GM23338 (cell line): ENCODE results near the gene RO60. TPM values are rescaled to one million over a fixed set of nuclear protein-coding genes. Genes with fewer than 3 reads are reported as not detected.
A peak's percentile ranks its signal among the peaks of the same experiment; 100 is the strongest.

Source experiments
- ATAC-seq: fragments of 200-7000 bp; cut with Tn5 transposase; 3 replicates; pipeline ENCODE4 v1.9.1; 2020
- DNase-seq: peaks from one replicate; pipeline ENCODE4 v3.0.0-alpha.2; 2015; ENCODE audit warnings: low spot score
- H2AFZ ChIP-seq: fragments of 200-600 bp; sonication (generic); 2 replicates; pipeline ENCODE4 v1.8.0; 2016; ENCODE audit warnings: antibody characterized with exemption, mild to moderate bottlenecking, moderate library complexity
- H3F3A ChIP-seq: fragments of 200-600 bp; sonication (generic); replicated peaks from 2 replicates; pipeline ENCODE4 v1.8.0; 2017; ENCODE audit warnings: antibody characterized with exemption, mixed run types, low read depth
- H3K27ac ChIP-seq: fragments of 200-600 bp; sonication (generic); 2 replicates; pipeline ENCODE4 v1.6.1; 2016; ENCODE audit warnings: low read depth
- H3K27me3 ChIP-seq: fragments of 200-600 bp; sonication (generic); 2 replicates; pipeline ENCODE4 v1.8.0; 2016; ENCODE audit warnings: mild to moderate bottlenecking, mixed run types, moderate library complexity; ENCODE audit not compliant: insufficient read depth
- H3K36me3 ChIP-seq: fragments of 200-600 bp; sonication (generic); 2 replicates; pipeline ENCODE4 v1.8.0; 2016; ENCODE audit warnings: mild to moderate bottlenecking; ENCODE audit not compliant: insufficient read depth
- H3K4me1 ChIP-seq: fragments of 200-600 bp; sonication (generic); 2 replicates; pipeline ENCODE4 v1.8.0; 2016; ENCODE audit warnings: mild to moderate bottlenecking, moderate library complexity; ENCODE audit not compliant: insufficient read depth
- H3K4me2 ChIP-seq: fragments of 200-600 bp; sonication (generic); 2 replicates; pipeline ENCODE4 v1.7.1; 2017; ENCODE audit warnings: mixed run types
- H3K4me3 ChIP-seq: fragments of 200-600 bp; sonication (generic); 2 replicates; pipeline ENCODE4 v1.6.1; 2016; ENCODE audit warnings: mixed run types
- H3K79me2 ChIP-seq: fragments of 200-600 bp; sonication (generic); replicated peaks from 2 replicates; pipeline ENCODE4 v1.8.0; 2017; ENCODE audit warnings: mild to moderate bottlenecking; ENCODE audit not compliant: insufficient read depth
- H3K9me2 ChIP-seq: fragments of 200-600 bp; sonication (generic); 2 replicates; pipeline ENCODE4 v1.8.0; 2017; ENCODE audit not compliant: insufficient read depth
- H4K20me1 ChIP-seq: fragments of 200-600 bp; sonication (generic); replicated peaks from 2 replicates; pipeline ENCODE4 v1.8.0; 2017; ENCODE audit warnings: mild to moderate bottlenecking; ENCODE audit not compliant: insufficient read depth
- H3K27ac Mint-ChIP-seq: 2 replicates; pipeline ENCODE4 v1.8.0; 2020; ENCODE audit warnings: inconsistent platforms, mild to moderate bottlenecking, moderate library complexity, mixed read lengths
- H3K27me3 Mint-ChIP-seq: 3 replicates; pipeline ENCODE4 v1.8.0; 2022; ENCODE audit warnings: low read depth, mild to moderate bottlenecking, moderate library complexity, mixed read lengths, inconsistent platforms; ENCODE audit not compliant: insufficient read depth, poor library complexity
- H3K36me3 Mint-ChIP-seq: 3 replicates; pipeline ENCODE4 v1.8.0; 2021; ENCODE audit warnings: low read depth, mild to moderate bottlenecking, inconsistent platforms, moderate library complexity, mixed read lengths
- H3K4me1 Mint-ChIP-seq: 3 replicates; pipeline ENCODE4 v1.8.0; 2020; ENCODE audit warnings: mild to moderate bottlenecking, inconsistent platforms, mixed read lengths
- H3K4me3 Mint-ChIP-seq: 3 replicates; pipeline ENCODE4 v1.8.0; 2021; ENCODE audit warnings: moderate library complexity, mild to moderate bottlenecking, inconsistent platforms, mixed read lengths
- H3K9me3 Mint-ChIP-seq: 3 replicates; pipeline ENCODE4 v1.8.0; 2020; ENCODE audit warnings: moderate library complexity, mild to moderate bottlenecking, inconsistent platforms, mixed read lengths
- EZH2phosphoT487 ChIP-seq: fragments of 200-600 bp; sonication (generic); IDR thresholded peaks from one replicate; pipeline ENCODE4 v1.8.1; 2018; ENCODE audit warnings: antibody characterized with exemption; ENCODE audit not compliant: unreplicated experiment
- STAT1 ChIP-seq: IDR thresholded peaks from one replicate; pipeline ENCODE4 v1.6.1; 2016; ENCODE audit warnings: antibody characterized with exemption; ENCODE audit not compliant: unreplicated experiment
- ZNF114 ChIP-seq: fragments of 250-450 bp; sonication (Bioruptor Pico); IDR thresholded peaks from 2 replicates; pipeline ENCODE4 v1.5.0; 2020; ENCODE audit warnings: mild to moderate bottlenecking, moderate library complexity
- ZNF331 ChIP-seq: fragments of 250-450 bp; sonication (Bioruptor Pico); IDR thresholded peaks from 2 replicates; pipeline ENCODE4 v1.5.0; 2020; ENCODE audit warnings: low read depth, mild to moderate bottlenecking, moderate library complexity
- polyA plus RNA-seq: library from polyadenylated mRNA; unstranded; fragments of >200 nt; fragmentation: Nextera tagmentation; extraction: Ambion mirVana; gene quantifications from 2 replicates; pipeline ENCODE4 v1.2.1, GENCODE V29; 2016
- total RNA-seq: library from RNA; depleted of rRNA; stranded (reverse); fragments of >200 nt; shearing (Covaris generic); gene quantifications from 2 replicates; pipeline ENCODE4 v1.2.3, GENCODE V29; 2014
- TF ChIP-seq, protein P1 (sequence below): IDR thresholded peaks from one replicate; pipeline ENCODE4 v1.6.1; 2018; ENCODE audit warnings: antibody characterized with exemption; ENCODE audit not compliant: unreplicated experiment
- TF ChIP-seq, protein P2 (sequence below), 2 experiments: fragments of 200-600 bp in 1 of 2; sonication (generic) in 1 of 2; conservative IDR thresholded peaks; 2 replicates each; pipeline versions ENCODE4 v1.5.1 to v1.6.1; 2016 to 2017; ENCODE audit warnings: antibody characterized with exemption in 2 of 2, low read depth in 2 of 2, mild to moderate bottlenecking in 2 of 2, moderate library complexity in 1 of 2
- TF ChIP-seq, protein P3 (sequence below): fragments of 250-450 bp; sonication (Bioruptor Pico); IDR thresholded peaks from 2 replicates; pipeline ENCODE4 v1.5.0; 2020; ENCODE audit warnings: mild to moderate bottlenecking, moderate library complexity

RO60 gene
- total and polyA plus RNA-seq, 2 experiments from 2014 or later = 103 to 130 TPM

DNA sequence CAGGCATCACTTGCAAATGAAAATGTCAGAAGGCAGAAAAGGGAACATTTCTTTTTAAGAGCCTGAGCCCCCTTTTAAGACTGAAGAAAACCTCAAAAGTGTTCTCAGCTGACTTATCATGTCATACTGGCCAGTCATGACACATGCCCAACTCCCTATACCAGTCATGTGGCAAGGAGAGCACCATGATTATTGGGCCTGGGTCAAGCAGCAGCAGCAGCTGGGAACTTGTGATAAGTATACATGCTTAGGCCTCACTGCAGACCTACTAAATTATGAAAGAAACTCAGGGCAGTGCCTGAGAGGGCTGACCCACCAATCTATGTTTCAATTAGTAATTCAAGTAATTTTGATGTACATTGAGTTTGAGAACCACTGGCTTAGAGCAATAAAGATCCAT, 8.6 kb downstream of the RO60 start (continued):
- TF ChIP-seq, protein P1, sequence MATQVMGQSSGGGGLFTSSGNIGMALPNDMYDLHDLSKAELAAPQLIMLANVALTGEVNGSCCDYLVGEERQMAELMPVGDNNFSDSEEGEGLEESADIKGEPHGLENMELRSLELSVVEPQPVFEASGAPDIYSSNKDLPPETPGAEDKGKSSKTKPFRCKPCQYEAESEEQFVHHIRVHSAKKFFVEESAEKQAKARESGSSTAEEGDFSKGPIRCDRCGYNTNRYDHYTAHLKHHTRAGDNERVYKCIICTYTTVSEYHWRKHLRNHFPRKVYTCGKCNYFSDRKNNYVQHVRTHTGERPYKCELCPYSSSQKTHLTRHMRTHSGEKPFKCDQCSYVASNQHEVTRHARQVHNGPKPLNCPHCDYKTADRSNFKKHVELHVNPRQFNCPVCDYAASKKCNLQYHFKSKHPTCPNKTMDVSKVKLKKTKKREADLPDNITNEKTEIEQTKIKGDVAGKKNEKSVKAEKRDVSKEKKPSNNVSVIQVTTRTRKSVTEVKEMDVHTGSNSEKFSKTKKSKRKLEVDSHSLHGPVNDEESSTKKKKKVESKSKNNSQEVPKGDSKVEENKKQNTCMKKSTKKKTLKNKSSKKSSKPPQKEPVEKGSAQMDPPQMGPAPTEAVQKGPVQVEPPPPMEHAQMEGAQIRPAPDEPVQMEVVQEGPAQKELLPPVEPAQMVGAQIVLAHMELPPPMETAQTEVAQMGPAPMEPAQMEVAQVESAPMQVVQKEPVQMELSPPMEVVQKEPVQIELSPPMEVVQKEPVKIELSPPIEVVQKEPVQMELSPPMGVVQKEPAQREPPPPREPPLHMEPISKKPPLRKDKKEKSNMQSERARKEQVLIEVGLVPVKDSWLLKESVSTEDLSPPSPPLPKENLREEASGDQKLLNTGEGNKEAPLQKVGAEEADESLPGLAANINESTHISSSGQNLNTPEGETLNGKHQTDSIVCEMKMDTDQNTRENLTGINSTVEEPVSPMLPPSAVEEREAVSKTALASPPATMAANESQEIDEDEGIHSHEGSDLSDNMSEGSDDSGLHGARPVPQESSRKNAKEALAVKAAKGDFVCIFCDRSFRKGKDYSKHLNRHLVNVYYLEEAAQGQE = no peak
- TF ChIP-seq EZH2phosphoT487 (no peak), STAT1 (no peak)

DNA sequence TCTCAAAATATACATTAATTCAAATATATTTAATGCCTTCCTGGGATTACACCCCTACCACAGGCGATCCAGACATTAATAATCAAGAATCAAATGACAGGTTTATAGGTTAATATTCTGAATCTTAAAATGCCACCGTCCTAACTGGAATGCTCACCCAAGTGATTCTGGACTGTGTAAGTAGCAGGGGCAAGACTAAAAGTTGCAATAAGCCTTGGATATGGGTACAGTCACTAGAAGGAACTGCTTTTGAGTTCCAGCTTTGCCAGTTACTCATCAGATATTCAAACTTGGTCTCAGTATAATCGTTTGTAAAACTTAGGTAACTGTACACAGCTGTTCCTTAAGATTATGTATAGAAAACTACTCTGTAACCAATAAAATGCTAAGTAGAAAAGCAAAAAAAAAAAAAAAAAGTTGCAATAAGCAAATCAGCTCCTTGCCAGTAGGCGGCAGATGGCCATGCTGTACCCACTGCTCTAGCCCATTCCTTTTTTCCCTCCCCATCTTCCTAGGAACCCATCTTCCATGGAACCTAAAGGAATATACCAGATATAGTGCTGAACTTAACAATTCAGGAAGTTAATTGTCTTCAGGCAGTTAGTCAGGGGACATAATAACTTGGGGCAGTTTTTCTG, 10.5 kb downstream of the RO60 start:
- peaks cover 11% of the 10 kb centered on the region; the same call in 2 of the 3 replicates for H3K36me3 Mint-ChIP-seq
- peaks cover 82% of the 10 kb centered on the region for H3K79me2 ChIP-seq
- H3K4me3 ChIP-seq = no peak overlapping the region
- no peaks in the 10 kb centered on the region for H3K27me3 ChIP-seq
- H2AFZ ChIP-seq = no peak overlapping the region
- peak; percentile 86 for ATAC-seq
- peaks cover 9% of the 10 kb centered on the region for H3K4me1 Mint-ChIP-seq
- TF ChIP-seq, protein P2, sequence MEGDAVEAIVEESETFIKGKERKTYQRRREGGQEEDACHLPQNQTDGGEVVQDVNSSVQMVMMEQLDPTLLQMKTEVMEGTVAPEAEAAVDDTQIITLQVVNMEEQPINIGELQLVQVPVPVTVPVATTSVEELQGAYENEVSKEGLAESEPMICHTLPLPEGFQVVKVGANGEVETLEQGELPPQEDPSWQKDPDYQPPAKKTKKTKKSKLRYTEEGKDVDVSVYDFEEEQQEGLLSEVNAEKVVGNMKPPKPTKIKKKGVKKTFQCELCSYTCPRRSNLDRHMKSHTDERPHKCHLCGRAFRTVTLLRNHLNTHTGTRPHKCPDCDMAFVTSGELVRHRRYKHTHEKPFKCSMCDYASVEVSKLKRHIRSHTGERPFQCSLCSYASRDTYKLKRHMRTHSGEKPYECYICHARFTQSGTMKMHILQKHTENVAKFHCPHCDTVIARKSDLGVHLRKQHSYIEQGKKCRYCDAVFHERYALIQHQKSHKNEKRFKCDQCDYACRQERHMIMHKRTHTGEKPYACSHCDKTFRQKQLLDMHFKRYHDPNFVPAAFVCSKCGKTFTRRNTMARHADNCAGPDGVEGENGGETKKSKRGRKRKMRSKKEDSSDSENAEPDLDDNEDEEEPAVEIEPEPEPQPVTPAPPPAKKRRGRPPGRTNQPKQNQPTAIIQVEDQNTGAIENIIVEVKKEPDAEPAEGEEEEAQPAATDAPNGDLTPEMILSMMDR (conservative IDR thresholded peaks at IDR 0.05; ENCODE audit: low read depth in 2 of 2) = peak; percentile 60 to 66
- no peak for TF ChIP-seq ZNF114 (CRISPR knock-in tag)
- no peak for TF ChIP-seq ZNF331 (CRISPR knock-in tag)
- TF ChIP-seq, protein P3, sequence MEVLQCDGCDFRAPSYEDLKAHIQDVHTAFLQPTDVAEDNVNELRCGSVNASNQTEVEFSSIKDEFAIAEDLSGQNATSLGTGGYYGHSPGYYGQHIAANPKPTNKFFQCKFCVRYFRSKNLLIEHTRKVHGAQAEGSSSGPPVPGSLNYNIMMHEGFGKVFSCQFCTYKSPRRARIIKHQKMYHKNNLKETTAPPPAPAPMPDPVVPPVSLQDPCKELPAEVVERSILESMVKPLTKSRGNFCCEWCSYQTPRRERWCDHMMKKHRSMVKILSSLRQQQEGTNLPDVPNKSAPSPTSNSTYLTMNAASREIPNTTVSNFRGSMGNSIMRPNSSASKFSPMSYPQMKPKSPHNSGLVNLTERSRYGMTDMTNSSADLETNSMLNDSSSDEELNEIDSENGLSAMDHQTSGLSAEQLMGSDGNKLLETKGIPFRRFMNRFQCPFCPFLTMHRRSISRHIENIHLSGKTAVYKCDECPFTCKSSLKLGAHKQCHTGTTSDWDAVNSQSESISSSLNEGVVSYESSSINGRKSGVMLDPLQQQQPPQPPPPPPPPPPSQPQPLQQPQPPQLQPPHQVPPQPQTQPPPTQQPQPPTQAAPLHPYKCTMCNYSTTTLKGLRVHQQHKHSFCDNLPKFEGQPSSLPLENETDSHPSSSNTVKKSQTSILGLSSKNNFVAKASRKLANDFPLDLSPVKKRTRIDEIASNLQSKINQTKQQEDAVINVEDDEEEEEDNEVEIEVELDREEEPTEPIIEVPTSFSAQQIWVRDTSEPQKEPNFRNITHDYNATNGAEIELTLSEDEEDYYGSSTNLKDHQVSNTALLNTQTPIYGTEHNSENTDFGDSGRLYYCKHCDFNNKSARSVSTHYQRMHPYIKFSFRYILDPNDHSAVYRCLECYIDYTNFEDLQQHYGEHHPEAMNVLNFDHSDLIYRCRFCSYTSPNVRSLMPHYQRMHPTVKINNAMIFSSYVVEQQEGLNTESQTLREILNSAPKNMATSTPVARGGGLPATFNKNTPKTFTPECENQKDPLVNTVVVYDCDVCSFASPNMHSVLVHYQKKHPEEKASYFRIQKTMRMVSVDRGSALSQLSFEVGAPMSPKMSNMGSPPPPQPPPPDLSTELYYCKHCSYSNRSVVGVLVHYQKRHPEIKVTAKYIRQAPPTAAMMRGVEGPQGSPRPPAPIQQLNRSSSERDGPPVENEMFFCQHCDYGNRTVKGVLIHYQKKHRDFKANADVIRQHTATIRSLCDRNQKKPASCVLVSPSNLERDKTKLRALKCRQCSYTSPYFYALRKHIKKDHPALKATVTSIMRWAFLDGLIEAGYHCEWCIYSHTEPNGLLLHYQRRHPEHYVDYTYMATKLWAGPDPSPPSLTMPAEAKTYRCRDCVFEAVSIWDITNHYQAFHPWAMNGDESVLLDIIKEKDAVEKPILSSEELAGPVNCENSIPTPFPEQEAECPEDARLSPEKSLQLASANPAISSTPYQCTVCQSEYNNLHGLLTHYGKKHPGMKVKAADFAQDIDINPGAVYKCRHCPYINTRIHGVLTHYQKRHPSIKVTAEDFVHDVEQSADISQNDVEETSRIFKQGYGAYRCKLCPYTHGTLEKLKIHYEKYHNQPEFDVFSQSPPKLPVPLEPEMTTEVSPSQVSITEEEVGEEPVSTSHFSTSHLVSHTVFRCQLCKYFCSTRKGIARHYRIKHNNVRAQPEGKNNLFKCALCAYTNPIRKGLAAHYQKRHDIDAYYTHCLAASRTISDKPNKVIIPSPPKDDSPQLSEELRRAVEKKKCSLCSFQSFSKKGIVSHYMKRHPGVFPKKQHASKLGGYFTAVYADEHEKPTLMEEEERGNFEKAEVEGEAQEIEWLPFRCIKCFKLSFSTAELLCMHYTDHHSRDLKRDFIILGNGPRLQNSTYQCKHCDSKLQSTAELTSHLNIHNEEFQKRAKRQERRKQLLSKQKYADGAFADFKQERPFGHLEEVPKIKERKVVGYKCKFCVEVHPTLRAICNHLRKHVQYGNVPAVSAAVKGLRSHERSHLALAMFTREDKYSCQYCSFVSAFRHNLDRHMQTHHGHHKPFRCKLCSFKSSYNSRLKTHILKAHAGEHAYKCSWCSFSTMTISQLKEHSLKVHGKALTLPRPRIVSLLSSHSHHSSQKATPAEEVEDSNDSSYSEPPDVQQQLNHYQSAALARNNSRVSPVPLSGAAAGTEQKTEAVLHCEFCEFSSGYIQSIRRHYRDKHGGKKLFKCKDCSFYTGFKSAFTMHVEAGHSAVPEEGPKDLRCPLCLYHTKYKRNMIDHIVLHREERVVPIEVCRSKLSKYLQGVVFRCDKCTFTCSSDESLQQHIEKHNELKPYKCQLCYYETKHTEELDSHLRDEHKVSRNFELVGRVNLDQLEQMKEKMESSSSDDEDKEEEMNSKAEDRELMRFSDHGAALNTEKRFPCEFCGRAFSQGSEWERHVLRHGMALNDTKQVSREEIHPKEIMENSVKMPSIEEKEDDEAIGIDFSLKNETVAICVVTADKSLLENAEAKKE (CRISPR knock-in tag) = no peak
- TF ChIP-seq EZH2phosphoT487 = no peak
- no peak overlapping the region for H3K4me3 Mint-ChIP-seq
- H3K9me3 Mint-ChIP-seq = no peaks in the 10 kb centered on the region
- peak overlapping the region; percentile 35; the same call in 1 of the 2 replicates for H3K27ac Mint-ChIP-seq
- H3K9me2 ChIP-seq = no peaks in the 10 kb centered on the region
- no peak overlapping the region for H3K4me2 ChIP-seq
- H3K27me3 Mint-ChIP-seq = no peaks in the 10 kb centered on the region
- no peak overlapping the region for H3K27ac ChIP-seq
- peak; percentile 70 for DNase-seq
- H3K36me3 ChIP-seq = no peaks in the 10 kb centered on the region; the same call in 1 of the 2 replicates
- H3K4me1 ChIP-seq = 0 out of 2 replicates have a peak, but pooled peaks cover 13% of the 10 kb centered on the region
- H3F3A ChIP-seq = no peaks in the 10 kb centered on the region
- peaks cover 17% of the 10 kb centered on the region; the same call in 1 of the 2 replicates for H4K20me1 ChIP-seq
